HepG2 (cell line): ENCODE data around the gene ZNF669. TPM values are rescaled to one million over a fixed set of nuclear protein-coding genes. Genes with fewer than 3 reads are reported as not detected.

Experiments used
- ATF2 ChIP-seq: sonication (generic); formaldehyde crosslinking; IDR thresholded peaks from 2 replicates; pipeline ENCODE4 v1.4.0; 2020; ENCODE audit warnings: missing genetic modification reagents
- BHLHE40 ChIP-seq: IDR thresholded peaks from 2 replicates; pipeline ENCODE4 v1.6.1; 2011; ENCODE audit warnings: low read length, improper control_type of control experiment
- CENPT ChIP-seq: sonication (generic); formaldehyde crosslinking; IDR thresholded peaks from 2 replicates; pipeline ENCODE4 v1.8.0; 2022; ENCODE audit warnings: low read depth, mild to moderate bottlenecking, moderate library complexity, missing genetic modification reagents
- CHCHD3 ChIP-seq: sonication (generic); formaldehyde crosslinking; IDR thresholded peaks from 2 replicates; pipeline ENCODE4 v1.8.0; 2022; ENCODE audit warnings: mild to moderate bottlenecking, missing genetic modification reagents, moderate library complexity
- HIVEP1 ChIP-seq: sonication (generic); formaldehyde crosslinking; IDR thresholded peaks from 2 replicates; pipeline ENCODE4 v1.4.0; 2020; ENCODE audit warnings: mild to moderate bottlenecking, missing genetic modification reagents
- HOXD1 ChIP-seq: sonication (generic); formaldehyde crosslinking; IDR thresholded peaks from 2 replicates; pipeline ENCODE4 v1.5.0; 2020; ENCODE audit warnings: missing genetic modification reagents
- KDM3A ChIP-seq: IDR thresholded peaks from 2 replicates; pipeline ENCODE4 v1.6.1; 2018; ENCODE audit warnings: low read depth, missing compliant biosample characterization
- KLF11 ChIP-seq: IDR thresholded peaks from 2 replicates; pipeline ENCODE4 v1.6.1; 2016; ENCODE audit warnings: missing compliant biosample characterization
- MLLT10 ChIP-seq: sonication (generic); formaldehyde crosslinking; IDR thresholded peaks from 2 replicates; pipeline ENCODE4 v1.4.0; 2020; ENCODE audit warnings: missing genetic modification reagents
- NCOA5 ChIP-seq: sonication (generic); formaldehyde crosslinking; IDR thresholded peaks from 2 replicates; pipeline ENCODE4 v1.4.0; 2020; ENCODE audit warnings: missing genetic modification reagents
- PHF8 ChIP-seq: sonication (generic); formaldehyde crosslinking; IDR thresholded peaks from 2 replicates; pipeline ENCODE4 v1.5.0; 2020; ENCODE audit warnings: missing genetic modification reagents
- PRDM4 ChIP-seq: sonication (generic); formaldehyde crosslinking; IDR thresholded peaks from 2 replicates; pipeline ENCODE4 v1.9.0; 2021; ENCODE audit warnings: missing genetic modification reagents, borderline replicate concordance
- RELA ChIP-seq: sonication (generic); formaldehyde crosslinking; IDR thresholded peaks from 2 replicates; pipeline ENCODE4 v1.4.0; 2020; ENCODE audit warnings: missing genetic modification reagents
- REST ChIP-seq, 2 experiments: IDR thresholded peaks; 2 replicates each; pipeline ENCODE4 v1.6.1; 2011 to 2012; ENCODE audit warnings: low read length in 2 of 2, borderline replicate concordance in 1 of 2, low read depth in 1 of 2, mild to moderate bottlenecking in 1 of 2, moderate library complexity in 1 of 2
- SOX13 ChIP-seq, 3 experiments: fragments of 450-650 bp in 1 of 3; sonication (generic) in 1 of 3; formaldehyde crosslinking in 1 of 3; IDR thresholded peaks in 2 of 3; conservative IDR thresholded peaks in 1 of 3; 2 replicates each; pipeline versions ENCODE4 v1.5.0 to v1.6.1; 2016 to 2020; ENCODE audit warnings: antibody characterized with exemption in 1 of 3, mild to moderate bottlenecking in 1 of 3, missing compliant biosample characterization in 1 of 3, missing genetic modification reagents in 1 of 3, moderate library complexity in 1 of 3
- ZFP41 ChIP-seq: sonication (generic); formaldehyde crosslinking; IDR thresholded peaks from 2 replicates; pipeline ENCODE4 v1.4.0; 2020; ENCODE audit warnings: mild to moderate bottlenecking, missing genetic modification reagents, borderline replicate concordance
- ZNF234 ChIP-seq: sonication (generic); formaldehyde crosslinking; conservative IDR thresholded peaks from 2 replicates; pipeline ENCODE4 v1.5.1; 2020; ENCODE audit warnings: mild to moderate bottlenecking, missing genetic modification reagents
- ZNF430 ChIP-seq: sonication (generic); formaldehyde crosslinking; IDR thresholded peaks from 2 replicates; pipeline ENCODE4 v1.9.0; 2021; ENCODE audit warnings: mild to moderate bottlenecking, missing genetic modification reagents
- polyA plus RNA-seq, 8 experiments: library from polyadenylated mRNA; depleted of rRNA in 3 of 8; stranded (reverse) in 7 of 8; unstranded in 1 of 8; fragments of >200 nt; fragmentation: Illumina TruSeq in 4 of 8; extraction: Trizol in 4 of 8; gene quantifications; 2 replicates each; pipeline versions ENCODE4 v1.2.1 to v1.2.3, GENCODE V29; 2011 to 2016; ENCODE audit warnings: low read depth in 4 of 8, missing spikeins in 1 of 8, mixed read lengths in 1 of 8; ENCODE audit not compliant: insufficient read depth in 1 of 8
- total RNA-seq, 5 experiments: library from RNA; depleted of rRNA; stranded (reverse); fragments of >200 nt; fragmentation: Illumina TruSeq; extraction: Trizol; gene quantifications; 2 replicates each; pipeline ENCODE4 v1.2.3, GENCODE V29; 2016; ENCODE audit warnings: low read depth in 1 of 5

The ZNF669 gene
- total and polyA plus RNA-seq, 2 of the 13 experiments (the other 11 are each of a cell fraction or from before 2014, with no cell fraction given) = 3.1 to 14.6 TPM

GRCh38 chr1:247103859-247104591 lies at the start of gene ZNF669 (continued):
- TF ChIP-seq ZNF430 (CRISPR knock-in tag) (peak; percentile 68; the same call in 1 of the 2 replicates), SOX13 (IDR thresholded peaks at IDR 0.05) (no peak), SOX13 (CRISPR knock-in tag; conservative IDR thresholded peaks at IDR 0.05 in 1 of 2, IDR thresholded peaks at IDR 0.05 in 1 of 2) (peak in 1 of 2 experiments; percentile 38; a peak in 1 of 4 replicates), REST (IDR thresholded peaks at IDR 0.05; ENCODE audit: borderline replicate concordance in 1 of 2, low read depth in 1 of 2, low read length in 2 of 2) (peak in 1 of 2 experiments; percentile 65; a peak in 1 of 4 replicates), KLF11 (CRISPR knock-in tag) (no peak; the same call in 1 of the 2 replicates), BHLHE40 (peak; percentile 100), ATF2 (CRISPR knock-in tag) (peak; percentile 67), MLLT10 (CRISPR knock-in tag) (no peak), KDM3A (CRISPR knock-in tag) (peak; percentile 65; the same call in 1 of the 2 replicates), NCOA5 (CRISPR knock-in tag) (no peak), ZFP41 (CRISPR knock-in tag) (no peak), RELA (CRISPR knock-in tag) (no peak), PHF8 (CRISPR knock-in tag) (peak; percentile 94), HIVEP1 (0 out of 2 replicates have a peak, but pooled peaks have one; percentile 66), ZNF234 (CRISPR knock-in tag) (no peak), CHCHD3 (CRISPR knock-in tag) (no peak), CENPT (no peak), HOXD1 (CRISPR knock-in tag) (no peak; the same call in 1 of the 2 replicates), PRDM4 (CRISPR knock-in tag) (no peak)
